ENCODE data around the gene ABHD12.
"Not testable (repeated sequence)": the region's sequence is repeated elsewhere in the genome, so short reads cannot be mapped to it uniquely, and the experiment has no call there.

Gene ABHD12

DNA sequence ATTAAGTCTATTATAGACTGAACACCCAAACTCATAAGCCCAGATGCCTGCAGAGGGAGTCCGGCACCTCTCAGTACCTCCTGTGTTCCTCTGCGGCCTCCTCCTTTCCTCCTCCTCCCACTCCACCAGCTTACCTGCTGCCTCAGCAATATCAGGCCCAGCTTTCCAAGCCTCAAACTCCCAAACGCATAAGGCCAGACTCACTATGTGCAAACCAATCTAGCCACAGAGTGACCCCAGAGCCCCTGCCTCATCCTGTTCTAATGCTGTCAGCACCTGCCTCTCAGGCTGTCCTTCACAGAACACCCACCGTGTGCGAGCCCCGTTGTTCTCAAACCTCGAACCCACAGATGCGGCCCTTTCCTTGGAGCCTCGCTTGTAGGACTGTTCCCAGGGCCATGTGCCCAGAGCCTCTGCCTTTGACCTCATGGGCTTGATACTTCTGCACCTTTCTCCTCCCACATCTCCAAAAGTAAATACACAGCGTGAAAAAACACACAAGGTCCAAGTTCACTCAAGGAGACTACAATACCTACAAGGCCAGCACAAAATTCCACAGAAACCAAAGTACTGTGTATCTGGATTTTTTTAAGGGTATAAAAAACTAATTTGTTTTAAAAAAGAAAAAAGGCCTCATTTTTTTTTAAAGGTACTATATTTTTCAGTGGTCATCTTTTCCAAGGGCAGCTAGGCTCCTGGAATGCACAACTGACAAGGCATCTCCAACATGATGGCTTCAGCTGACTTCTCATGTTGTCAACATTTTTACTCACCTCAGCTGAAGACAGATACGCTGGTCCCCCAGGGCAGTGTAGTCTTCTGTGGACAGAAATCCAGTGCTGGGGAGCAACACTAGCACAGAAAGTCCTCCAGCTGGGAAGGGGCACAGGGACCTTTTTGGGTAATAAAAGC is 52.3 kb downstream of the ABHD12 start:
- no peaks in the 10 kb centered on the region for H3K27me3 ChIP-seq (ENCODE audit: insufficient read depth, low read length)
- no peaks in the 10 kb centered on the region for H3K36me3 ChIP-seq (ENCODE audit: insufficient read depth, low read length)
- peaks cover 31% of the 10 kb centered on the region for H3K79me2 ChIP-seq (ENCODE audit: control insufficient read depth, insufficient read depth, low read length, unreplicated experiment)
- no peaks in the 10 kb centered on the region for H3K4me1 ChIP-seq (ENCODE audit: control insufficient read depth, insufficient read depth, low read length, unreplicated experiment)
- no peak overlapping the region for H2AFZ ChIP-seq (ENCODE audit: low read length, unreplicated experiment)
- H3K27ac ChIP-seq (ENCODE audit: low read depth, low read length), result no peak overlapping the region
- no peak overlapping the region for H3K4me3 ChIP-seq (ENCODE audit: low read depth, low read length)

DNA sequence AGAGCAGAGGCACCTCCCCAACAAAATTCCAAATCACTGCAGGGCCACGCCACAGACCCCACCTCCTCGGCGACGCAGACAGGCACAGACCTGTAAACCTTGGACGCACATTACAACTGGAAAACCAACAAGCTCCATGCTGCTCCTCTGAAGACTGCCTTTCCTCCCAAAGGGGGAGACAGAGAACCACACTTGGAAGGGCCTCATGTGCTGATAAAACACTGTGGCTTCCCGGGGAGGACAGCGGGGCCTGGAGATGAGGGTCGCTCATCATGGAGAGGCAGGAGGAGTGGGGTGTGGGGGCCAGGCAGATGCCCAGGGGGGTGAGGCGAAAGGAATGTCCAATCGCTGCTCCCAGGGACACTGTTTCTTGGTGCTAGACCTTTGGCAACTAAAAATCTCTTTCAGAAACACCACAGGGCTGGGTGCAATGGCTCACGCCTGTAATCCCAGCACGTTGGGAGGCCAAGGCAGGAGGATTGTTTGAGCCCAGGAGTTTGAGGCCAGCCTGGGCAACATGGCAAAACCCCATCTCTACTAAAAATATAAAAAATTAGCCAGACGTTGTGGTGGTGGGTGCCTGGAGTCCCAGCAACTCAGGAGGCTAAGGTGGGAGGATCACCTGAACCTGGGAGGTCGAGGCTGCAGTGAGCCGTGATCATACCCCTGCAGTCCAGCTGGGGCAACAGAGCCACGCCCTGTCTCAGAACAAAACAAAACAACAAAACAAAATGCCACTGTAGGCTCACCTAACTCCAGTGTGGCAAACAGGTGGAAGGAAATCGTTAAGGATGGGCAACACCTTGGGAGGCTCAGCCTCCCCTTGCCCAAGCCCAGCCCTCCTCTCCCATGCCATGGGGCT is 53.8 kb downstream of the ABHD12 start:
- Histone ChIP-seq H3K4me1 (ENCODE audit: control insufficient read depth, insufficient read depth, low read length, unreplicated experiment) (no peaks in the 10 kb centered on the region), H3K27me3 (ENCODE audit: insufficient read depth, low read length) (no peaks in the 10 kb centered on the region), H2AFZ (ENCODE audit: low read length, unreplicated experiment) (no peak overlapping the region), H3K79me2 (ENCODE audit: control insufficient read depth, insufficient read depth, low read length, unreplicated experiment) (peaks cover 16% of the 10 kb centered on the region), H3K27ac (ENCODE audit: low read depth, low read length) (no peak overlapping the region), H3K4me3 (ENCODE audit: low read depth, low read length) (no peak overlapping the region), H3K36me3 (ENCODE audit: insufficient read depth, low read length) (no peaks in the 10 kb centered on the region)

GRCh38 chr20:25334972-25335371 is 55.7 kb downstream of the ABHD12 start:
- H3K79me2 ChIP-seq (ENCODE audit: control insufficient read depth, insufficient read depth, low read length, unreplicated experiment); H3K27me3 ChIP-seq (ENCODE audit: insufficient read depth, low read length); H2AFZ ChIP-seq (ENCODE audit: low read length, unreplicated experiment); H3K27ac ChIP-seq (ENCODE audit: low read depth, low read length); H3K4me3 ChIP-seq (ENCODE audit: low read depth, low read length); H3K36me3 ChIP-seq (ENCODE audit: insufficient read depth, low read length); H3K4me1 ChIP-seq (ENCODE audit: control insufficient read depth, insufficient read depth, low read length, unreplicated experiment): not testable (repeated sequence)

DNA sequence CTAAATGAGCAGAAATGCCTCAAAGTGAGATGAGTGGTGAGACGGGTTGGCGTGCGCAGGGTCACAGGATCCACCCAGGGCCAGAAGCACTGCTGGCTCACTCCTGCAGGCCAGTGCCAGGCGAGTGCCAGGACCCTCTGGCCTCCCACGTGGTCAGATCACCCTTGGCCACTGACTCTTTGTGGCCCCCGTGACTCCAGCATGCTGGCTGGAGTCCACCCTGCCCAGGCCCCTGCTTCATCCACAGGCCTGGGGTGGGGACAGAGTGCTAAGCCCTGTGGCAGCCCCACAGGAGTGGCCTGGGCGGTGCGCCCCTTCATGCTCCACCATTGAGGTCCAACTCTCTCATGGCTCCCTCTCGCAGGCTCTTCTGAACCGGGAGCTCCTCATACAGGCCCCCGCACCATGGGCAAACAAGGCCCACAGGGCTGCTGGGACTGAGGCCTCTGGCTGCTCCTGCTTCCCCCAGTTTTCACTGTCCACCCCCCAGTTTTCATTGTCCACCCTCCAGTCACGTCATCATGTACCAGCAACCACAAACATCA is 61.6 kb downstream of the ABHD12 start:
- H2AFZ ChIP-seq (ENCODE audit: low read length, unreplicated experiment), result no peak overlapping the region
- H3K27me3 ChIP-seq (ENCODE audit: insufficient read depth, low read length), result no peaks in the 10 kb centered on the region
- H3K79me2 ChIP-seq (ENCODE audit: control insufficient read depth, insufficient read depth, low read length, unreplicated experiment), result peaks cover 9% of the 10 kb centered on the region
- no peaks in the 10 kb centered on the region for H3K36me3 ChIP-seq (ENCODE audit: insufficient read depth, low read length)
- H3K4me3 ChIP-seq (ENCODE audit: low read depth, low read length), result no peak overlapping the region
- no peak overlapping the region for H3K27ac ChIP-seq (ENCODE audit: low read depth, low read length)
- H3K4me1 ChIP-seq (ENCODE audit: control insufficient read depth, insufficient read depth, low read length, unreplicated experiment), result no peaks in the 10 kb centered on the region

DNA sequence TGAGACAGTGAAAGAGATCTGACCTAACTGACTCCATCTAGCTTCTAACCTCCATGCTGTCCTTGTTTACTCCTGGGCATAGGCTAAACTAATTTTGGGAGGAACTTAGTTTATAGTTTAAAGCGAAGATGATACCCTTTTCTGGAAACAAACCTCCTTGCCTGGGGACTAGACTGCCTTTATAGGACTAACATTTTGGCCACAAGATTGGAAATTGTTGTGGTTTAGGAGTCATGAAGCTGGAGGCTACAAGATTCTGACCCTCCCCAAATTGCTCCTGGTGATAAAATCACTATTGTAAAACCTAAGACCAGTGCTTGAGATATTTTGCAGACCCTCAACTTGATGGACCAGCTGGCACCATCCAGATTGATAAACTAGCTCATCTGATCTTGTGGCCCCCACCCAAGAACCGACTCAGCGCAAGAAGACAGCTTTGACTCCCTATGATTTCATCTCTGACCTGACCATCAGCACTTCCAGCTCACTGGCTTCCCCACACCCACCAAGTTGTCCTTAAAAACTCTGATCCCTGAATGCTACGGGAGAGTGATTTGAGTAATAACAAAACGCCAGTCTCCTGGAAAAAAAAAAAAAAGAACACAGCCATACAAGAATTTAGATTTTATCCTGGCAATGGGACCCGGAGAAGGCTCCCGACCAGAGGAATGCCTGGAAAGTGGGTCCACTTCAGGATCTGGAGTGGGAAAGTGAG is 63.0 kb downstream of the ABHD12 start:
- no peak overlapping the region for H3K27ac ChIP-seq (ENCODE audit: low read depth, low read length)
- H3K4me1 ChIP-seq (ENCODE audit: control insufficient read depth, insufficient read depth, low read length, unreplicated experiment), result no peaks in the 10 kb centered on the region
- 0 out of 2 replicates have a peak, but pooled peaks cover 4% of the 10 kb centered on the region for H3K36me3 ChIP-seq (ENCODE audit: insufficient read depth, low read length)
- H3K79me2 ChIP-seq (ENCODE audit: control insufficient read depth, insufficient read depth, low read length, unreplicated experiment), result peaks cover 9% of the 10 kb centered on the region
- H3K4me3 ChIP-seq (ENCODE audit: low read depth, low read length), result no peak overlapping the region
- H3K27me3 ChIP-seq (ENCODE audit: insufficient read depth, low read length), result no peaks in the 10 kb centered on the region
- no peak overlapping the region for H2AFZ ChIP-seq (ENCODE audit: low read length, unreplicated experiment)

- Histone ChIP-seq H3K27ac (ENCODE audit: low read depth, low read length) (no peak overlapping the region), H3K27me3 (ENCODE audit: insufficient read depth, low read length) (no peaks in the 10 kb centered on the region), H3K36me3 (ENCODE audit: insufficient read depth, low read length) (0 out of 2 replicates have a peak, but pooled peaks cover 4% of the 10 kb centered on the region), H3K4me1 (ENCODE audit: control insufficient read depth, insufficient read depth, low read length, unreplicated experiment) (no peaks in the 10 kb centered on the region), H3K79me2 (ENCODE audit: control insufficient read depth, insufficient read depth, low read length, unreplicated experiment) (peaks cover 9% of the 10 kb centered on the region), H3K4me3 (ENCODE audit: low read depth, low read length) (no peak overlapping the region), H2AFZ (ENCODE audit: low read length, unreplicated experiment) (no peak overlapping the region)
Measured at GRCh38 chr20:25325997-25326396, 64.6 kb downstream of the ABHD12 start.

GRCh38 chr20:25325073-25325472 is 65.6 kb downstream of the ABHD12 start:
- no peaks in the 10 kb centered on the region for H3K27me3 ChIP-seq (ENCODE audit: insufficient read depth, low read length)
- no peaks in the 10 kb centered on the region for H3K4me1 ChIP-seq (ENCODE audit: control insufficient read depth, insufficient read depth, low read length, unreplicated experiment)
- H3K27ac ChIP-seq (ENCODE audit: low read depth, low read length), result no peak overlapping the region
- H3K79me2 ChIP-seq (ENCODE audit: control insufficient read depth, insufficient read depth, low read length, unreplicated experiment), result peaks cover 9% of the 10 kb centered on the region
- H3K4me3 ChIP-seq (ENCODE audit: low read depth, low read length), result no peak overlapping the region
- H3K36me3 ChIP-seq (ENCODE audit: insufficient read depth, low read length), result 0 out of 2 replicates have a peak, but pooled peaks cover 4% of the 10 kb centered on the region
- no peak overlapping the region for H2AFZ ChIP-seq (ENCODE audit: low read length, unreplicated experiment)

- 0 out of 2 replicates have a peak, but pooled peaks cover 4% of the 10 kb centered on the region for H3K36me3 ChIP-seq (ENCODE audit: insufficient read depth, low read length)
Measured at GRCh38 chr20:25324412-25324811, 66.2 kb downstream of the ABHD12 start.

DNA sequence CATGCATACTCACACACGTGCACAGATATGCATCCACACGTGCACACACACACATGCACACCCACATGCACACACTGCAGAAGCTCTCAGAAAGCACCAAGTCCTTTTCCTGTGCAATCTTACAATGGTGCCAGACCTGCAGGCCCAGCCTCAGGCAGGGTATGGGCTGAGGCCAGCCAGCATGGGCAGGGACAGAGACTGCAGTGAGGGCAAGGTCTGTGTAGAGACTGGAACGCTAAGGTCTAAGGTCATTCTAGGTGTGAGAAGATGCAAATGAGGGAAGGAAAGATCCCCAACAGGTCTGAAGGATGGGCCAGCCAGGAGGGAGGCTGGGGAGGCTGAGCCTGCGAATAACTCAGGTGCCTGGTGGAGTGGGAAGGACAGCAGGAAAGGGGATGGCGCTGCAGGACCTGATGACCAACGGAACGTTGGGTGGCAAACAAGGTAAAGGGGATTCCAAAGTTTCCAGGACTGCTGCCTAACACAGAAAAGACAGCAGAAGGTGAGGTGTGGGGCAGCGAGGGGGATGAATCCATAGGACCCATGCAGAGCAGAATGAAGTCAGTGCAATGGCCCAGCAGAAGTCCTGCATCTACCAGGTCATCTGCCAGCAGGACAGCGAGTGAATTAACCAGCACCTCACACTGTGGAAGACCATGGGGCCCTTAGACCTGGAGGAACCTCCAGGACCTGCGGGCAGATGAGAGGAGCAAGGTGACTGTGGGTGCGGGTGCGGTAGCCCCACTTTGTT is 67.0 kb downstream of the ABHD12 start:
- Histone ChIP-seq H3K4me3 (ENCODE audit: low read depth, low read length) (no peak overlapping the region), H3K4me1 (ENCODE audit: control insufficient read depth, insufficient read depth, low read length, unreplicated experiment) (no peaks in the 10 kb centered on the region), H3K36me3 (ENCODE audit: insufficient read depth, low read length) (0 out of 2 replicates have a peak, but pooled peaks cover 4% of the 10 kb centered on the region), H3K27me3 (ENCODE audit: insufficient read depth, low read length) (no peaks in the 10 kb centered on the region), H2AFZ (ENCODE audit: low read length, unreplicated experiment) (no peak overlapping the region), H3K27ac (ENCODE audit: low read depth, low read length) (no peak overlapping the region), H3K79me2 (ENCODE audit: control insufficient read depth, insufficient read depth, low read length, unreplicated experiment) (peaks cover 3% of the 10 kb centered on the region)

More at GRCh38 chr20:25324412-25324811, 66.2 kb downstream of the ABHD12 start:
- peaks cover 6% of the 10 kb centered on the region for H3K79me2 ChIP-seq (ENCODE audit: control insufficient read depth, insufficient read depth, low read length, unreplicated experiment)
- H3K27ac ChIP-seq (ENCODE audit: low read depth, low read length), result no peak overlapping the region
- H3K4me1 ChIP-seq (ENCODE audit: control insufficient read depth, insufficient read depth, low read length, unreplicated experiment), result no peaks in the 10 kb centered on the region
- no peak overlapping the region for H2AFZ ChIP-seq (ENCODE audit: low read length, unreplicated experiment)
- no peak overlapping the region for H3K4me3 ChIP-seq (ENCODE audit: low read depth, low read length)
- no peaks in the 10 kb centered on the region for H3K27me3 ChIP-seq (ENCODE audit: insufficient read depth, low read length)

Data from ACC112 (cell line).